ENCODE data around the gene CYP2J2.

GRCh38 chr1:59915516-59915915, 11.1 kb downstream of the CYP2J2 start:
- TF ChIP-seq ESRRG (CRISPR knock-in tag; IDR thresholded peaks at IDR 0.05): no peak
- TF ChIP-seq ISL1 (CRISPR knock-in tag; IDR thresholded peaks at IDR 0.05): no peak
- TF ChIP-seq ZNF70 (CRISPR knock-in tag; IDR thresholded peaks at IDR 0.05): no peak
- no peak for TF ChIP-seq BACH2 (CRISPR knock-in tag; IDR thresholded peaks at IDR 0.05; ENCODE audit: borderline replicate concordance)
- TF ChIP-seq CREB5 (CRISPR knock-in tag; IDR thresholded peaks at IDR 0.05; ENCODE audit: low read depth): no peak
- no peak for TF ChIP-seq CSRNP3 (CRISPR knock-in tag; IDR thresholded peaks at IDR 0.05)

Data from SK-N-SH treated with all-trans-retinoic acid at 6 μM for 48 hours (cell line).